SK-N-SH (cell line): Measurements from ENCODE around the gene OR2V1.

Source experiments
- CTCF ChIP-seq: fragments of 200-600 bp; sonication (generic); IDR thresholded peaks from 2 replicates; pipeline ENCODE4 v1.6.1; 2017; ENCODE audit warnings: antibody characterized with exemption, mild to moderate bottlenecking, moderate library complexity
- EP300 ChIP-seq, 2 experiments: IDR thresholded peaks; 2 replicates each; pipeline versions ENCODE4 v1.4.0 to v1.6.1; 2012; ENCODE audit warnings: borderline replicate concordance in 1 of 2, low read depth in 1 of 2, low read length in 1 of 2
- MXI1 ChIP-seq: IDR thresholded peaks from 2 replicates; pipeline ENCODE4 v1.6.1; 2012; ENCODE audit warnings: mild to moderate bottlenecking, low read depth, low read length, improper control_type of control experiment
- NRF1 ChIP-seq: IDR thresholded peaks from 2 replicates; pipeline ENCODE4 v1.6.1; 2012; ENCODE audit warnings: low read depth, mild to moderate bottlenecking, low read length
- PBX3 ChIP-seq: IDR thresholded peaks from 2 replicates; pipeline ENCODE4; 2012
- POLR2AphosphoS5 ChIP-seq: IDR thresholded peaks from 2 replicates; pipeline ENCODE4 v1.6.1; 2012; ENCODE audit warnings: low read depth, low read length
- RAD21 ChIP-seq: IDR thresholded peaks from 2 replicates; pipeline ENCODE4 v1.6.1; 2012; ENCODE audit warnings: mild to moderate bottlenecking, low read length
- REST ChIP-seq: IDR thresholded peaks from 2 replicates; pipeline ENCODE4 v1.6.1; 2012; ENCODE audit warnings: mild to moderate bottlenecking, low read depth, low read length, moderate library complexity
- SMC3 ChIP-seq: IDR thresholded peaks from 2 replicates; pipeline ENCODE4 v1.6.1; 2012; ENCODE audit warnings: low read depth, low read length, improper control_type of control experiment
- USF2 ChIP-seq: fragments of 150-350 bp; IDR thresholded peaks from 2 replicates; pipeline ENCODE4 v1.6.1; 2017; ENCODE audit warnings: antibody characterized with exemption, low read length, low read depth, borderline replicate concordance

GRCh38 chr5:181131514-181131913 lies 545 bp upstream of the OR2V1 start:
- TF ChIP-seq PBX3: no peak
- no peak for TF ChIP-seq CTCF
- no peak for TF ChIP-seq RAD21
- TF ChIP-seq SMC3: no peak
- TF ChIP-seq NRF1: no peak
- TF ChIP-seq EP300 (IDR thresholded peaks at IDR 0.05; ENCODE audit: borderline replicate concordance in 1 of 2, low read depth in 1 of 2, low read length in 1 of 2): no peak
- TF ChIP-seq REST: no peak
- TF ChIP-seq MXI1: no peak
- TF ChIP-seq USF2: no peak
- no peak for TF ChIP-seq POLR2AphosphoS5
